Natural killer cell (primary cell): Measurements from ENCODE around the gene CREBRF. TPM values are rescaled to one million over a fixed set of nuclear protein-coding genes. Genes with fewer than 3 reads are reported as not detected.

Experiments used
- ATAC-seq, 3 donors: fragments of 150-1000 bp in 2 of 3; fragments of 200-7000 bp in 1 of 3; cut with Tn5 transposase; 1 replicate in 1 of 3; 2 replicates in 2 of 3; pipeline ENCODE4 v1.10.0; 2021; ENCODE audit warnings: mild to moderate bottlenecking in 2 of 3, moderate library complexity in 2 of 3
- DNase-seq, 2 donors: peaks; one replicate each; pipeline versions ENCODE4 v3.0.0 to v3.0.0-alpha.2; 2013 to 2021; ENCODE audit warnings: mixed read lengths in 1 of 2
- H3K27ac ChIP-seq: one replicate; pipeline ENCODE4 v1.5.1; 2013; ENCODE audit warnings: mild to moderate bottlenecking, low read length
- H3K27me3 ChIP-seq: one replicate; pipeline ENCODE4 v1.6.1; 2013; ENCODE audit warnings: low read length; ENCODE audit not compliant: control insufficient read depth, insufficient read depth
- H3K36me3 ChIP-seq: one replicate; pipeline ENCODE4 v1.6.1; 2013; ENCODE audit warnings: low read length; ENCODE audit not compliant: control insufficient read depth, insufficient read depth
- H3K4me1 ChIP-seq: one replicate; pipeline ENCODE4 v1.6.1; 2013; ENCODE audit warnings: low read length; ENCODE audit not compliant: control insufficient read depth, insufficient read depth
- H3K4me3 ChIP-seq: one replicate; pipeline ENCODE4 v1.5.1; 2013; ENCODE audit warnings: low read length
- H3K9me3 ChIP-seq: one replicate; pipeline ENCODE4 v1.6.1; 2013; ENCODE audit warnings: low read length; ENCODE audit not compliant: control insufficient read depth, insufficient read depth
- H3K27ac Mint-ChIP-seq, 2 donors: one replicate each; pipeline ENCODE4 v1.8.0; 2022; ENCODE audit warnings: mild to moderate bottlenecking in 2 of 2, mixed read lengths in 2 of 2, moderate library complexity in 1 of 2
- H3K27me3 Mint-ChIP-seq, 2 donors: one replicate each; pipeline ENCODE4 v1.8.0; 2022; ENCODE audit warnings: low read depth in 2 of 2, mixed read lengths in 2 of 2
- H3K36me3 Mint-ChIP-seq: one replicate; pipeline ENCODE4 v1.8.0; 2022; ENCODE audit warnings: mixed read lengths
- H3K4me1 Mint-ChIP-seq, 2 donors: one replicate each; pipeline ENCODE4 v1.8.0; 2022; ENCODE audit warnings: mixed read lengths in 2 of 2
- H3K4me3 Mint-ChIP-seq: one replicate; pipeline ENCODE4 v1.8.0; 2022; ENCODE audit warnings: mild to moderate bottlenecking, moderate library complexity, mixed read lengths
- H3K9me3 Mint-ChIP-seq, 2 donors: one replicate each; pipeline ENCODE4 v1.8.0; 2022; ENCODE audit warnings: mixed read lengths in 2 of 2
- CTCF ChIP-seq: fragments of 200-600 bp; IDR thresholded peaks from one replicate; pipeline ENCODE4 v1.8.0; 2022; ENCODE audit warnings: antibody characterized with exemption
- WGBS: methylation state at CpG from one replicate; pipeline ENCODE4 v1.1.7; 2013; ENCODE audit warnings: missing lambda C conversion rate; ENCODE audit not compliant: insufficient coverage; 5-methylcytosine and 5-hydroxymethylcytosine counted together
- intact Hi-C: fragments of 100-400 bp; cut with micrococcal nuclease; formaldehyde crosslinking; loops from one replicate; pipeline ENCODE4 v1.14.2; 2022
- total RNA-seq, 4 donors: library from RNA; stranded (reverse); fragments of 120-200 nt in 1 of 4; gene quantifications; one replicate each; pipeline versions ENCODE4 v1.2.3 to v1.2.4, GENCODE V29; 2013 to 2022

The CREBRF gene
- total RNA-seq, 3 donors from 2014 or later (not counting 1 experiment from before 2014, with no cell fraction given) = 118 to 127 (median 121) TPM

GRCh38 chr5:173188280-173188679 is 132.1 kb downstream of the CREBRF start:
- TF ChIP-seq CTCF = no peak
- Histone ChIP-seq H3K36me3 (no peaks in the 10 kb centered on the region), H3K27ac (no peak overlapping the region), H3K9me3 (no peaks in the 10 kb centered on the region), H3K4me1 (no peaks in the 10 kb centered on the region), H3K4me3 (no peak overlapping the region), H3K27me3 (no peaks in the 10 kb centered on the region)
- WGBS = 100% methylated on average over 1 of the region's 2 CpGs
- Mint-ChIP-seq H3K4me1 (no peaks in the 10 kb centered on the region), H3K4me3 (no peak overlapping the region), H3K27me3 (peaks cover 0 to 6% of the 10 kb centered on the region in 2 donors), H3K36me3 (no peaks in the 10 kb centered on the region), H3K27ac (no peak overlapping the region), H3K9me3 (no peaks in the 10 kb centered on the region)
- intact Hi-C loops = no loop called here
- no peak for ATAC-seq
- DNase-seq = no peak

Other genes with a start within 250 kb of the CREBRF start
- 100 to 1,000 TPM in 2 of 3 donors, 10 to 100 TPM in 1; 86.2 to 126 (median 121) TPM for gene ERGIC1, start 222.1 kb upstream of the CREBRF start, total RNA-seq
- gene RPL26L1, start 96.9 kb upstream of the CREBRF start, total RNA-seq = 10 to 100 TPM; 11.2 to 12.4 (median 12.1) TPM
- 100 to 1,000 TPM; 101 to 141 (median 103) TPM for gene ATP6V0E1, start 72.6 kb upstream of the CREBRF start, total RNA-seq
- 10 to 100 TPM; 29.4 to 34.8 (median 33.0) TPM for gene BNIP1, start 88.2 kb downstream of the CREBRF start, total RNA-seq
- gene NKX2-5, start 178.9 kb downstream of the CREBRF start, total RNA-seq = not detected